A549 (cell line): Measurements from ENCODE around the gene PRR13. TPM values are rescaled to one million over a fixed set of nuclear protein-coding genes. Genes with fewer than 3 reads are reported as not detected.

Experiments
- ATAC-seq, 2 experiments: fragments of 200-7000 bp in 1 of 2; fragments of >200 bp in 1 of 2; cut with Nextera tagmentation in 1 of 2; cut with Tn5 transposase in 1 of 2; 3 replicates each; pipeline versions ENCODE4 v1.8.0 to v1.9.1; 2018 to 2020; ENCODE audit warnings: mild to moderate bottlenecking in 1 of 2, moderate library complexity in 1 of 2
- CTCF ChIA-PET: fragments of 300-600 bp; sonication (Branson Sonifier 250); formaldehyde crosslinking; extraction: SDS; loops from one replicate; lab custom pipeline; 2021; ENCODE audit warnings: antibody characterized with exemption, inconsistent platforms; lab: Yijun Ruan, JAX
- POLR2A ChIA-PET: fragments of 350-600 bp; formaldehyde crosslinking; extraction: SDS; loops from one replicate; lab custom pipeline; 2021; ENCODE audit warnings: antibody characterized with exemption, inconsistent platforms; lab: Yijun Ruan, JAX
- DNase-seq, 2 experiments: peaks; one replicate each; pipeline versions ENCODE4 v3.0.0 to v3.0.0-alpha.2; 2011 to 2016; ENCODE audit warnings: low read depth in 1 of 2, low spot score in 1 of 2
- FAIRE-seq: peaks from 2 replicates; lab custom pipeline; 2011; peaks lifted over from hg19 to GRCh38; lab: Jason Lieb, UNC
- H3K27ac ChIP-seq, 2 experiments: fragments of >200 bp; sonication (Bioruptor Twin); formaldehyde crosslinking; 3 replicates each; pipeline ENCODE4 v1.5.1; 2016 to 2017
- H3K4me1 ChIP-seq: fragments of >200 bp; sonication (Bioruptor Twin); formaldehyde crosslinking; 3 replicates; pipeline ENCODE4 v1.6.1; 2016
- H3K4me2 ChIP-seq: fragments of >200 bp; sonication (Bioruptor Twin); formaldehyde crosslinking; 3 replicates; pipeline ENCODE4 v1.6.1; 2016
- H3K4me3 ChIP-seq: fragments of >200 bp; sonication (Bioruptor Twin); formaldehyde crosslinking; 3 replicates; pipeline ENCODE4 v1.5.1; 2016
- H3K9me3 ChIP-seq: fragments of >200 bp; sonication (Bioruptor Twin); formaldehyde crosslinking; 3 replicates; pipeline ENCODE4 v1.6.1; 2016
- BCL3 ChIP-seq: fragments of >200 bp; sonication (Bioruptor Twin); formaldehyde crosslinking; IDR thresholded peaks from 3 replicates; pipeline ENCODE4 v1.6.1; 2016
- BHLHE40 ChIP-seq: IDR thresholded peaks from 2 replicates; pipeline ENCODE4 v1.6.1; 2012; ENCODE audit warnings: low read depth, low read length, inconsistent platforms
- CBX2 ChIP-seq: fragments of 200-600 bp; sonication (generic); IDR thresholded peaks from 2 replicates; pipeline ENCODE4 v1.6.1; 2016; ENCODE audit warnings: low read depth, mild to moderate bottlenecking, borderline replicate concordance
- CBX8 ChIP-seq: fragments of 200-600 bp; sonication (generic); IDR thresholded peaks from 2 replicates; pipeline ENCODE4 v1.6.1; 2016
- CEBPB ChIP-seq, 2 experiments: fragments of >200 bp in 1 of 2; sonication (Bioruptor Twin) in 1 of 2; formaldehyde crosslinking in 1 of 2; IDR thresholded peaks; 2 replicates each; pipeline ENCODE4 v1.6.1; 2012 to 2016
- CHD2 ChIP-seq: fragments of 150-350 bp; IDR thresholded peaks from 2 replicates; pipeline ENCODE4 v1.6.1; 2014; ENCODE audit warnings: low read length; ENCODE audit not compliant: partially characterized antibody
- EHMT2 ChIP-seq: fragments of 200-600 bp; sonication (generic); IDR thresholded peaks from 2 replicates; pipeline ENCODE4 v1.6.1; 2016; ENCODE audit warnings: antibody characterized with exemption, low read depth, mild to moderate bottlenecking, moderate library complexity
- FOSB ChIP-seq: fragments of 250-450 bp; sonication (Bioruptor Pico); IDR thresholded peaks from 2 replicates; pipeline ENCODE4 v1.5.0; 2020; ENCODE audit warnings: mild to moderate bottlenecking, moderate library complexity
- GATA3 ChIP-seq: IDR thresholded peaks from 2 replicates; pipeline ENCODE4 v1.6.1; 2012; ENCODE audit warnings: borderline replicate concordance
- HDAC2 ChIP-seq: fragments of 200-600 bp; sonication (generic); IDR thresholded peaks from 2 replicates; pipeline ENCODE4 v1.6.1; 2016
- HEYL ChIP-seq: fragments of 250-450 bp; sonication (Bioruptor Pico); IDR thresholded peaks from 2 replicates; pipeline ENCODE4 v1.8.0; 2021; ENCODE audit warnings: mild to moderate bottlenecking, moderate library complexity
- HMGXB4 ChIP-seq: fragments of 250-450 bp; sonication (Bioruptor Pico); IDR thresholded peaks from 2 replicates; pipeline ENCODE4 v1.5.0; 2021; ENCODE audit warnings: mild to moderate bottlenecking, moderate library complexity, borderline replicate concordance
- JUN ChIP-seq, 2 experiments: fragments of >200 bp; sonication (Bioruptor Twin); formaldehyde crosslinking; IDR thresholded peaks; 2 replicates in 1 of 2; 3 replicates in 1 of 2; pipeline ENCODE4 v1.6.1; 2016 to 2017
- JUNB ChIP-seq: fragments of >200 bp; sonication (Bioruptor Twin); formaldehyde crosslinking; IDR thresholded peaks from 2 replicates; pipeline ENCODE4 v1.6.1; 2016
- MAX ChIP-seq: IDR thresholded peaks from 2 replicates; pipeline ENCODE4 v1.6.1; 2012
- MAZ ChIP-seq: fragments of 150-350 bp; IDR thresholded peaks from 2 replicates; pipeline ENCODE4 v1.6.1; 2014; ENCODE audit warnings: antibody characterized with exemption, low read depth, low read length, borderline replicate concordance
- NFE2L2 ChIP-seq: fragments of 150-350 bp; conservative IDR thresholded peaks from 2 replicates; pipeline ENCODE4 v1.6.1; 2014; ENCODE audit warnings: low read length
- PBX3 ChIP-seq: IDR thresholded peaks from 2 replicates; pipeline ENCODE4 v1.6.1; 2012
- PHF8 ChIP-seq: fragments of 200-600 bp; sonication (generic); IDR thresholded peaks from 2 replicates; pipeline ENCODE4 v1.6.1; 2016; ENCODE audit warnings: low read depth, mild to moderate bottlenecking, antibody characterized with exemption, moderate library complexity, borderline replicate concordance
- POLR2A ChIP-seq: IDR thresholded peaks from 2 replicates; pipeline ENCODE4 v1.6.1; 2012; ENCODE audit warnings: mild to moderate bottlenecking, low read length
- POLR2AphosphoS2 ChIP-seq: conservative IDR thresholded peaks from 2 replicates; pipeline ENCODE4 v1.6.1; 2012; ENCODE audit warnings: low read length, improper control_type of control experiment, inconsistent platforms
- RARB ChIP-seq: fragments of 250-450 bp; sonication (Bioruptor Pico); IDR thresholded peaks from 2 replicates; pipeline ENCODE4 v1.8.0; 2021; ENCODE audit warnings: mild to moderate bottlenecking, moderate library complexity
- REST ChIP-seq: fragments of 200-600 bp; sonication (generic); IDR thresholded peaks from 2 replicates; pipeline ENCODE4 v1.6.1; 2016; ENCODE audit warnings: antibody characterized with exemption, mild to moderate bottlenecking, moderate library complexity
- RFX5 ChIP-seq: fragments of 450-650 bp; IDR thresholded peaks from 2 replicates; pipeline ENCODE4 v1.7.1; 2014; ENCODE audit warnings: antibody characterized with exemption, mild to moderate bottlenecking, moderate library complexity
- TFCP2L1 ChIP-seq: fragments of 250-450 bp; sonication (Bioruptor Pico); IDR thresholded peaks from 2 replicates; pipeline ENCODE4 v1.5.0; 2021; ENCODE audit warnings: mild to moderate bottlenecking
- TP53 ChIP-seq: fragments of 250-450 bp; sonication (Bioruptor Pico); IDR thresholded peaks from 2 replicates; pipeline ENCODE4 v1.5.0; 2021; ENCODE audit warnings: mild to moderate bottlenecking, moderate library complexity
- USF2 ChIP-seq: fragments of 450-650 bp; IDR thresholded peaks from 2 replicates; pipeline ENCODE4 v1.6.1; 2014; ENCODE audit warnings: antibody characterized with exemption
- ZC3H11A ChIP-seq: fragments of 450-650 bp; IDR thresholded peaks from 2 replicates; pipeline ENCODE4 v1.6.1; 2014; ENCODE audit warnings: antibody characterized with exemption, mild to moderate bottlenecking
- WGBS: methylation state at CpG from one replicate; pipeline ENCODE4 v1.1.6; 2017; ENCODE audit errors: missing lambda C conversion rate; 5-methylcytosine and 5-hydroxymethylcytosine counted together
- polyA plus RNA-seq, 4 experiments: library from polyadenylated mRNA; depleted of rRNA in 3 of 4; stranded (reverse); fragments of >200 nt; fragmentation: RNase III in 1 of 4; extraction: RNeasy Plus Mini Kit Qiagen cat#74134 plus additional on column Dnase treatment in 1 of 4; gene quantifications; 2 replicates in 3 of 4; 3 replicates in 1 of 4; pipeline ENCODE4 v1.2.3, GENCODE V29; 2011 to 2017

PRR13 gene
- polyA plus RNA-seq, 2 of the 4 experiments (the other 2 are of a cell fraction): 203 to 221 TPM

- CTCF ChIA-PET: interaction anchor here (0.7 to 8.4 kb wide), 9 partner anchors 10 to 454 kb away, joined by 3 to 53 read pairs (median 7); partner anchors contain the start of gene NPFF
- peaks cover 48% of the 10 kb centered on the region for H3K4me1 ChIP-seq
- 2% methylated on average over 30 of the region's 52 CpGs for WGBS
- peak; percentile 80 to 84 for ATAC-seq
- FAIRE-seq: no peak
- peak overlapping the region; percentile 89 to 91 for H3K27ac ChIP-seq
- TF ChIP-seq POLR2A (peak; percentile 85), HEYL (CRISPR knock-in tag) (no peak), POLR2AphosphoS2 (no peak), BHLHE40 (peak; percentile 72), RARB (CRISPR knock-in tag) (no peak), CHD2 (no peak), CEBPB (IDR thresholded peaks at IDR 0.05) (no peak), REST (no peak; the same call in 1 of the 2 replicates), MAX (peak; percentile 70), GATA3 (no peak), MAZ (no peak), CBX2 (no peak), NFE2L2 (no peak), TP53 (no peak; the same call in 1 of the 2 replicates), PBX3 (peak; percentile 23; the same call in 1 of the 2 replicates), EHMT2 (no peak), RFX5 (no peak), FOSB (CRISPR knock-in tag) (no peak), PHF8 (0 out of 2 replicates have a peak, but pooled peaks have one; percentile 22), BCL3 (peak; percentile 43; the same call in 1 of the 3 replicates), HDAC2 (no peak), TFCP2L1 (CRISPR knock-in tag) (no peak), JUNB (no peak), JUN (IDR thresholded peaks at IDR 0.05) (peak in 1 of 2 experiments; percentile 85; a peak in 3 of 5 replicates), CBX8 (no peak), USF2 (peak; percentile 94), HMGXB4 (no peak), ZC3H11A (no peak)
- TF ChIP-seq, all 56 proteins: peak for 8
- H3K4me3 ChIP-seq: peak overlapping the region; percentile 60
- peak; percentile 72 to 92 for DNase-seq
- POLR2A ChIA-PET: interaction anchor here (0.6 to 3.4 kb wide), 5 partner anchors 8 to 168 kb away, joined by 3 to 21 read pairs (median 3); partner anchors contain the start of gene TARBP2
- H3K9me3 ChIP-seq: no peaks in the 10 kb centered on the region
- peak overlapping the region; percentile 89 for H3K4me2 ChIP-seq
Measured at GRCh38 chr12:53492830-53493609, 51.5 kb downstream of the PRR13 start.
